NCI-H345 treated with DMSO at 0.1 percent for 48 hours (cell line): ENCODE data around the gene FKBP7.
A peak's percentile ranks its signal among the peaks of the same experiment; 100 is the strongest.
"Not testable (repeated sequence)": the region's sequence is repeated elsewhere in the genome, so short reads cannot be mapped to it uniquely, and the experiment has no call there.

Source experiments
- DNase-seq: peaks from one replicate; lab custom pipeline; 2025; ENCODE audit not compliant: unreplicated experiment; lab: John Stamatoyannopoulos, UW

The FKBP7 gene

DNA sequence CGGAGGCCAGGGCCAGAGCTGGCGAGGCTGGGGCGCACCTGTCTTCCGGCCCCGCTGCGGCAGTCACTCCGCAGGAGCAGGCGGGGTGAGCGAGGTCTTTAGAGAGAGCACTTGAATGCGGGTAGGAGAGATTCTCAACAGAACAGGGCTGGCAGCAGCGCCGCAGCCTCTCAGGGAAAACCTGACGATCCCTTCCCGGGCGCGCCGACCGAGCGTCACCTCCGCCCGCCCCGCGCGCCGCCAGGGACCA, 28.0 kb downstream of the FKBP7 start:
- DNase-seq = no peak

DNA sequence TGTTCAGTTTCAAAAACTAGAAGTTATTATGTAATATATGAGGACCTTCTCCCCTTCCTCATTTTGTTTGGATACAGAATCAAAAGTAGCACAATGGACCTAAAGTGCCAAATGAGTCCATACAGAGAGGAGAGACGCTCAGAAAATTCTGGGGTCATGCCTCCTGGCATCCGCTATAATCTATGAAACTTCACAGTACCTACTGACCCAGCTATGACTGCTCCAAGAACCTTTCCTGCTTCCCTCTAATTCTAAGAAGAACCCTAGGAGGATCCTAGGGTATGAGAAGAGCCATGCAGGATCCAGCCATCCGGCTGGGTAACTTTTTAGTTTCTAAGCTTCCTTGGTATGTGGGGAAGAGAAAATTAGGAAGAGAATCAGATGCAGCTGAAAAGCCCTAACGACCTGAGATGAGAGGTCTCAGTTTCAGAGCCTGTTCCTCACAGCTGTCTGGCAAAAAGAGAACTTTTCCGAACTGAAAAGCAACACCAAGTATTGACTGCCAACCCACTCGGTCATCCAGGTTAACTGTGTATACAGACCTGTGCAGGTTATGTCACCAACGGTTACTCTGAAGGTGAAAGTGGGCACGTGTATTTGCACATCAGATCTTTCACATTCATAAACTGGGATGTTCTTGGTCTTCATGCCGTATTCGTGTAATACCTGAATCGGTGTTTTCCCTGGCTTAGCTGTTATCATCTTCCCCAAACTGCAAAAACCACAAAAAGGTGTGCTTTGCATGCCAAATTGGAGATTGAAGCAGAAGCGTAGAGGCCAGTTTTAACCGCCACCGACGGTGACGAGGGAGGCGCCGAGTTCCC, 28.5 kb downstream of the FKBP7 start:
- DNase-seq = no peak

DNA sequence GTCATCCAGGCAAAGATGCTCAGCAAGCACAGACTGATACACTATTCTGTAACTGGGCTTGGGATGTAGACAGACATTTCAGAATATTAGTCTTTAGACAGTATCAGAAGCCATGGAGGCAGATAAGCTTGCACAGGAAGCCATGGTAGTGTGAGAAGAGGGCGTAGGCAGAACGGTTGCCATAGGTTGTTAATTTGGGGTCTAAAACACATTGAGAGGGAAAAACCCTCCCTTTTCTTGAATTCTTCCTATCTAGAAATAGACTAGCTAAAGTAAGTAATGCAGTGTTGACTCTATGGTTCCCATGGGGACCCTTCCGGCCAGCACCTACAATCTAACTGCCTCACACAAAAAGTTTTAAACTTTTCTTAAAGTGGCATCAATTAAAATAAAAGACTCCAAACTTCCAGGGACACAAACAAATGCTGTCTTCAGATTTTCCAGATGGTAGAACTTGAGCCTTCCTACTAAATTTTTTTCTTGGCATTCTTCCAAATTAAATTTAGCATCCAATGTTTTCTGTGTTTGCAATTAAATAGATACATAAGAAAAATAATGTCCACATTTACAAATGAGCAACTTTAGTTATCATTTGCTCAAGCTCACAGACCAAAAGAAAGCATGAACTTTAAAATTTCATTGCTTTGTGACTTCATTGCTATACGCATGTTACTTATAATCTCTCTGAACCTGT, 29.3 kb downstream of the FKBP7 start:
- DNase-seq = no peak

GRCh38 chr2:178441426-178441825, 37.0 kb downstream of the FKBP7 start:
- DNase-seq = no peak

DNA sequence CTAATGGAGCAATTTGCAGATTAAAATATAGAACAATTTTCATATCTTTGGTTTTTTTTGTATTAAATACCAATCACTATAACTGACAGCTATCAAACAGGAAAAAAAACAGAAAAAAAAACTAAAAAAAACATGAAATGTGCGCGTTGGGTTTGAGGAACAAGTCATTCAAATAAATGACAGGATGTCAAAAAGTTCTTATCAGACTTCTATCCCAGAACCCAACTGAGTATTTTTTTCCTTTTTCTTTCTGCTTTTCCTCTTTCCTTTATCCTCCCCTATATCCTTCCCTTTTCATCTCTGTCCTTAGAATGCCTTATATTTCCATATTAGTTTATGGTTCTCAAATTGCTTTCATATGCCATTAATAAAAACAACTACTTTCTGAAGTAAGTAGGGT, 41.7 kb downstream of the FKBP7 start:
- DNase-seq = no peak

- no peak for DNase-seq
These were observed 49.1 kb downstream of the FKBP7 start for GRCh38 chr2:178429336-178429735.

DNA sequence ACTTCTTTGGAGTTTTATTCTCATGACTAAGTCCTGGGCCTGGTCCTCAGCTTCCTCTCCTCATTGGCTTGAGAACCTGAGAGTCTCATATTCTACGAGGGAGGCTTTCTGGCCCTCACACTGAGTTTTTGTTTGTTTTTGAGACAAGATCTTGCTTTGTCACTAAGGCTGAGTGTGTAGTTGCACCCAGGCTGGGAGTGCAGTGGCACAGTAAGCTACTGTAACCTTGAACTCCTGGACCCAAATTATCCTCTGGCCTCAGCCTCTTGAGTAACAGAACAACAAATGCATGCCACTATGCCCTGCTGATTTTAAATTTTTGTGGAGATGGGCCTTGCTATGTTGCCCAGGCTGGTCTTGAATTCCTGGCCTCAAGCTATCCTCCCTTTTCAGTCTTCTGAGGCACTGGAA, 50.0 kb downstream of the FKBP7 start:
- DNase-seq = no peak

DNA sequence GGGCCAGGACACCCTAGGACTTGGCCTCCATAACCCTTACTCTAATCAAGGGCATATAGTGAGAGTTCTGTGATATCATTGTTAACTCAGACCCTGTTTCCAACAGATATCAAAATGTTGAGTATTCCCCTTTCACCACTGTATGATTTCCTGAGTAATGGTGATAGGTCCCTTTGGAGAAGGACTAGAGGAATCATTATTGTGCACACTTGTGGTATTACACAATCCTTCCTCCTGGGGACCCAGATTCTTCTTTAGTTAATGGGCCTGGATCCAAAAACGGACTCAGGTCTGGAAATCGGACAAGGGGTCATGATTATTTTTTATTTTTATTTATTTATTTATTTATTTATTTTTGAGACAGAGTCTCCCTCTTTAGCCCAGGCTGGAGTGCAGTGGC, 50.9 kb downstream of the FKBP7 start:
- no peak for DNase-seq

DNA sequence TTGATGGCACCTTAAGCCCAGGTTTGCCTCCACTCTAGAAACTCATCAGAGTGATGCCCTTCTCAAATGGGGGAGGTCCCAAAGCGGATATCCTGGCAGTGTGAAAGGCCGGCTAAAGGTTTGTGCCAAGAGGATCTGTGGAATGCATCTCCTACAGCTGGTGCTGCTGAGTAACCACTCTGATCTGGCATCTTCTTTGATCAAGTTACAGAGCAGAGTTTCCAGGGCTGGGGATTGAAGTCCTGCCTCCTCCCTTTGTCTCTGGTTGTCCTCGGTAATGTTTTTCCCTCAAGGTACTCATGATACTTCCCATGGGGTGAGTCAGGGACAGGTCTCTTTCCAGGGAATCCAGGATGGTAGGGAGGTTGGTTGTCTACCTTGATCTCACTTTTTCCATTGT, 52.0 kb downstream of the FKBP7 start:
- no peak for DNase-seq

DNA sequence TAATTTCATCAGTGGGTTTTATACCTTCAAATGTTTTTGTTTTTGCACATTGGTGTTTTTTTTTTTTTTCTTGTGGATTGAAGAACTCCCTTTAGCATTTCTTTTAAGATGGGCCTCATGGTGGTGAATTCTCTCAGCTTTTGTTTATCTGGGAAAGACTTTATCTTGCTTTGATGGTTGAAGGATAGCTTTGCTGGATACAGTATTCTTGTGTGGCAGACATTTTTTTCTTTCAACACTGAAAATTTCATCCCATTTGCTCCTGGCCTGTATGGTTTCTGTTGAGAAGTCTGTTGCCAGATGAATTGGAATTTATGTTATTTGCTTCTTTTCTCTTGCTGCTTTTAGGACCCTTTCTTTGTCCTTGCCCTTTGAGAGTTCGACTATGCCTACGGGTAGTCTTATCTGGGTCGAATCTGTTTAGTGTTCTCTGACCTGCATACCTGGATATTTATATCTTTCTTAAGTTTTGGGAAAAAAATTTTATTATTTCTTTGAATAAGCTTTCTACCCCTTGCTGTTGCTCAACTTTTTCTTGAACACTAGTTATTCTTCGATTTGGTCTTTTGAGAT, 53.1 kb downstream of the FKBP7 start:
- DNase-seq = no peak

- DNase-seq = not testable (repeated sequence)
These were observed 54.7 kb downstream of the FKBP7 start for GRCh38 chr2:178423746-178424145.

GRCh38 chr2:178422097-178422496, 56.3 kb downstream of the FKBP7 start:
- no peak for DNase-seq

DNA sequence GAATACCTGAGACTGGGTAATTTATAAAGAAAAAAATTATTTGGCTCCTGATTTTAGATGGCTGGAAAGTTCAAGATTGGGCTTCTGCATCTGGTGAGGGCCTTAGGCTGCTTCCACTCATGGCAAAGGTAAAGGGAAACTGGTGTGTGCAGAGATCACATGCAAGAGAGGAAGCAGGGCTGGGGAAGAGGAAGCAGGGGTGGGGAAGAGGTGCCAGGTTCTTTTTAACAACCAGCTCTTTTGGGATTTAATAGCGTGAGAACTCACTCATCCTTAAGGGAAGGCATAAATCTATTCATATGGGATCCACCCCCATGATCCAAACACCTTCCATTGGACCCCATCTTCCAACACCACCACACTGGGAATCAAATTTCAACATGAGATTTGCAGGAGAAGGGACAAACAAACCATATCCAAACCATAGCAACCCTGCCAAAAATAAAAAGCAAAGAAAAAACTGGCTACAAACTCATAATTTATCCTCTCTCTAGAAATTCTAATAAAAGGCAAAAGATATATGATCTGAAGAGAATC, 57.9 kb downstream of the FKBP7 start:
- DNase-seq = no peak

- DNase-seq = peak; percentile 19
These were observed 59.3 kb downstream of the FKBP7 start for GRCh38 chr2:178419123-178419522.

DNA sequence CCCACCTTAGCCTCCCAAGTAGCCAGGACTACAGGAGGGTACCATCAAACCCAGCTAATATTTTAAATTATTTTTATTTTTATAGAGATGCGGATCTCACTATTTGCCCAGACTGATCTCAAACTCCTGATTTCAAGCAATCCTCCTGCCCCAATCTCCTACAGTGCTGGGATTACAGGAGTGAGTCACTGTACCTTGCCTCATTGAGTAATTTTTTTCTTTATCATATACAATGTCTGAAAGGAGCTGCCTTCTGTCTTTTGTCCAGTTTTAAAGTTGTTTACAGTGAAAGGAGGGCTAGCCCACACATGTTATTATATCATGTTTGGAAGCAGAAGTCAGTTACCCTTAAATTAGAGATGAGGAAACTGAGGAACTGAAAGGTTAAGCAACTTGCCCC, 60.0 kb downstream of the FKBP7 start:
- DNase-seq = no peak

DNA sequence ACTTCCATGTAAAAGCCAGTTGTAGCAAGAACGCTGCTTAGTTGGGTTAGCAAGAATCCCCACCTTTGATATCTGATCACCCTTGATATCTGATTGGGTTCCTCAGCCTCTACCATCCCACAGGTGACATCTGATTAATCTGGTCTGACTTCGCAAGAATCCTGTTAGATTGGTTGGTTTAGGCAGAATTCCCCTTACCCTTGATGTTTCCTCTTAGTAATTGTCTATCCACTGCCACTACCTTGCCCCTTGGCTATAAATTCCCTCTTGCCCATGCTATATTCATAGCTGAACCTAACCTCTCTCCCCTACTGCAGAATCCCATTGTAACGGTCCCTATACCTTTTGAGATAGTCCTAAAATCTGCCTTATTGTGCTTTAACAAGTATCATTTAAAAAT, 60.5 kb downstream of the FKBP7 start:
- DNase-seq = no peak

- no peak for DNase-seq
These were observed 62.4 kb downstream of the FKBP7 start for GRCh38 chr2:178415979-178416378.

- peak; percentile 96 for DNase-seq
These were observed 63.8 kb downstream of the FKBP7 start for GRCh38 chr2:178414266-178415247.
